HL-60 (cell line): ENCODE results near the gene PNO1.

Experiments used
- DNase-seq, 2 experiments: peaks; one replicate each; pipeline ENCODE4 v3.0.0-alpha.2; 2010 to 2020; ENCODE audit warnings: low read depth in 1 of 2, low spot score in 1 of 2
- H3K27ac ChIP-seq: fragments of 250-450 bp; sonication (Bioruptor Pico); replicated peaks from 2 replicates; pipeline ENCODE4 v1.5.1; 2020; ENCODE audit warnings: mild to moderate bottlenecking, moderate library complexity
- H3K27me3 ChIP-seq: fragments of 250-450 bp; sonication (Bioruptor Pico); 2 replicates; pipeline ENCODE4 v1.5.1; 2021; ENCODE audit warnings: mild to moderate bottlenecking, moderate library complexity; ENCODE audit not compliant: insufficient read depth, poor library complexity, severe bottlenecking
- H3K4me3 ChIP-seq: replicated peaks from 2 replicates; pipeline ENCODE4 v1.5.1; 2011; ENCODE audit warnings: mild to moderate bottlenecking, control low read depth, low read length; ENCODE audit not compliant: insufficient read depth
- CTCF ChIP-seq: IDR thresholded peaks from one replicate; pipeline ENCODE4 v1.5.1; 2011; ENCODE audit warnings: low read length, control low read depth, inconsistent platforms; ENCODE audit not compliant: insufficient read depth
- GABPA ChIP-seq: IDR thresholded peaks from 2 replicates; pipeline ENCODE4 v1.6.1; 2012; ENCODE audit warnings: low read depth
- POLR2AphosphoS5 ChIP-seq: IDR thresholded peaks from 2 replicates; pipeline ENCODE4 v1.6.1; 2012; ENCODE audit warnings: low read depth
- REST ChIP-seq: IDR thresholded peaks from 2 replicates; pipeline ENCODE4 v1.6.1; 2012; ENCODE audit warnings: low read depth; ENCODE audit not compliant: insufficient replicate concordance
- SPI1 ChIP-seq: IDR thresholded peaks from 2 replicates; pipeline ENCODE4 v1.6.1; 2012; ENCODE audit warnings: low read depth, mild to moderate bottlenecking, borderline replicate concordance

PNO1 gene

GRCh38 chr2:68122680-68122964 lies 35.1 kb upstream of the PNO1 start:
- Histone ChIP-seq H3K27me3 (no peaks in the 10 kb centered on the region), H3K4me3 (no peak overlapping the region), H3K27ac (no peak overlapping the region)
- DNase-seq: no peak
- TF ChIP-seq CTCF (no peak), GABPA (no peak), POLR2AphosphoS5 (no peak), REST (no peak), SPI1 (no peak)

- no peak for TF ChIP-seq REST
- no peak for TF ChIP-seq GABPA
- no peak for TF ChIP-seq CTCF
- TF ChIP-seq POLR2AphosphoS5: no peak
- TF ChIP-seq SPI1: no peak
- DNase-seq: no peak
- H3K27ac ChIP-seq: no peak overlapping the region
- no peak overlapping the region for H3K4me3 ChIP-seq
- no peaks in the 10 kb centered on the region for H3K27me3 ChIP-seq
These were observed 33.4 kb upstream of the PNO1 start for GRCh38 chr2:68124321-68124720.

- no peaks in the 10 kb centered on the region for H3K27me3 ChIP-seq
- no peak overlapping the region for H3K4me3 ChIP-seq
- TF ChIP-seq SPI1 (no peak), POLR2AphosphoS5 (no peak), CTCF (no peak), GABPA (no peak), REST (no peak)
- no peak for DNase-seq
- no peak overlapping the region for H3K27ac ChIP-seq
These were observed 31.9 kb upstream of the PNO1 start for GRCh38 chr2:68125821-68126220.
